ENCODE results near the gene APMAP.
"Not testable (repeated sequence)": the region's sequence is repeated elsewhere in the genome, so short reads cannot be mapped to it uniquely, and the experiment has no call there.

The APMAP gene

GRCh38 chr20:24948939-24949679, 43.4 kb downstream of the APMAP start, which contains the start of gene CST7:
Gene CST7 (plus strand): TSS chr20:24949269. CDS start chr20:24949506, 237 bp downstream.
- H3K9ac ChIP-seq (ENCODE audit: low read length): no peak within 1 kb of the TSS
- H3K4me1 ChIP-seq (ENCODE audit: low read length): no peaks in the 10 kb centered on the region
- H3K27me3 ChIP-seq (replicated peaks; ENCODE audit: insufficient read depth, low read length): no peaks in the 10 kb centered on the region
- no peak for DNase-seq
- no peak within 1 kb of the TSS for H3K4me2 ChIP-seq (ENCODE audit: low read depth, low read length)
- no peak within 1 kb of the TSS for H2AFZ ChIP-seq (ENCODE audit: low read length)
- H3F3A ChIP-seq (ENCODE audit: insufficient read depth, low read length): no peaks in the 10 kb centered on the region
- no peaks in the 10 kb centered on the region for H3K9me2 ChIP-seq (replicated peaks; ENCODE audit: insufficient read depth, low read length)
- no peak within 1 kb of the TSS for H3K4me3 ChIP-seq (ENCODE audit: low read length)
- no peaks in the 10 kb centered on the region for H3K36me3 ChIP-seq (replicated peaks; ENCODE audit: insufficient read depth, low read length)
- no peak within 1 kb of the TSS for H3K27ac ChIP-seq (ENCODE audit: low read length)
- no peaks in the 10 kb centered on the region for H3K79me2 ChIP-seq (ENCODE audit: low read length)
- TF ChIP-seq EZH2 (optimal IDR thresholded peaks at IDR 0.05; ENCODE audit: low read depth, low read length) (no peak), EZH2phosphoT487 (IDR thresholded peaks at IDR 0.05; ENCODE audit: low read length) (no peak)
- TF ChIP-seq, protein P1, sequence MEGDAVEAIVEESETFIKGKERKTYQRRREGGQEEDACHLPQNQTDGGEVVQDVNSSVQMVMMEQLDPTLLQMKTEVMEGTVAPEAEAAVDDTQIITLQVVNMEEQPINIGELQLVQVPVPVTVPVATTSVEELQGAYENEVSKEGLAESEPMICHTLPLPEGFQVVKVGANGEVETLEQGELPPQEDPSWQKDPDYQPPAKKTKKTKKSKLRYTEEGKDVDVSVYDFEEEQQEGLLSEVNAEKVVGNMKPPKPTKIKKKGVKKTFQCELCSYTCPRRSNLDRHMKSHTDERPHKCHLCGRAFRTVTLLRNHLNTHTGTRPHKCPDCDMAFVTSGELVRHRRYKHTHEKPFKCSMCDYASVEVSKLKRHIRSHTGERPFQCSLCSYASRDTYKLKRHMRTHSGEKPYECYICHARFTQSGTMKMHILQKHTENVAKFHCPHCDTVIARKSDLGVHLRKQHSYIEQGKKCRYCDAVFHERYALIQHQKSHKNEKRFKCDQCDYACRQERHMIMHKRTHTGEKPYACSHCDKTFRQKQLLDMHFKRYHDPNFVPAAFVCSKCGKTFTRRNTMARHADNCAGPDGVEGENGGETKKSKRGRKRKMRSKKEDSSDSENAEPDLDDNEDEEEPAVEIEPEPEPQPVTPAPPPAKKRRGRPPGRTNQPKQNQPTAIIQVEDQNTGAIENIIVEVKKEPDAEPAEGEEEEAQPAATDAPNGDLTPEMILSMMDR (IDR thresholded peaks at IDR 0.05; ENCODE audit: low read length): no peak
- H3K9me3 ChIP-seq (replicated peaks; ENCODE audit: insufficient read depth, low read length): no peaks in the 10 kb centered on the region
- H4K20me1 ChIP-seq (ENCODE audit: insufficient read depth, low read length): no peaks in the 10 kb centered on the region

GRCh38 chr20:24948396-24948938, 44.1 kb downstream of the APMAP start:
- not testable (repeated sequence) for H2AFZ ChIP-seq (ENCODE audit: low read length); DNase-seq

GRCh38 chr20:24946376-24946775, 46.2 kb downstream of the APMAP start:
- not testable (repeated sequence) for H3K4me2 ChIP-seq (ENCODE audit: low read depth, low read length); H3K4me1 ChIP-seq (ENCODE audit: low read length); H3K79me2 ChIP-seq (ENCODE audit: low read length); H3K4me3 ChIP-seq (ENCODE audit: low read length); H3K9me2 ChIP-seq (replicated peaks; ENCODE audit: insufficient read depth, low read length); H3K9ac ChIP-seq (ENCODE audit: low read length); H3K27ac ChIP-seq (ENCODE audit: low read length); H4K20me1 ChIP-seq (ENCODE audit: insufficient read depth, low read length); DNase-seq; H3K9me3 ChIP-seq (replicated peaks; ENCODE audit: insufficient read depth, low read length); H3K27me3 ChIP-seq (replicated peaks; ENCODE audit: insufficient read depth, low read length); H3K36me3 ChIP-seq (replicated peaks; ENCODE audit: insufficient read depth, low read length); H3F3A ChIP-seq (ENCODE audit: insufficient read depth, low read length); H2AFZ ChIP-seq (ENCODE audit: low read length)

More at GRCh38 chr20:24948396-24948938, 44.1 kb downstream of the APMAP start:
- not testable (repeated sequence) for H3K4me2 ChIP-seq (ENCODE audit: low read depth, low read length); H3K27me3 ChIP-seq (replicated peaks; ENCODE audit: insufficient read depth, low read length); H3K9ac ChIP-seq (ENCODE audit: low read length); H3K9me2 ChIP-seq (replicated peaks; ENCODE audit: insufficient read depth, low read length); H4K20me1 ChIP-seq (ENCODE audit: insufficient read depth, low read length); H3F3A ChIP-seq (ENCODE audit: insufficient read depth, low read length); H3K9me3 ChIP-seq (replicated peaks; ENCODE audit: insufficient read depth, low read length); H3K36me3 ChIP-seq (replicated peaks; ENCODE audit: insufficient read depth, low read length); H3K79me2 ChIP-seq (ENCODE audit: low read length); H3K4me3 ChIP-seq (ENCODE audit: low read length); H3K27ac ChIP-seq (ENCODE audit: low read length); H3K4me1 ChIP-seq (ENCODE audit: low read length)

- no peak for DNase-seq
- H3K9me2 ChIP-seq (replicated peaks; ENCODE audit: insufficient read depth, low read length): no peaks in the 10 kb centered on the region
- no peaks in the 10 kb centered on the region for H4K20me1 ChIP-seq (ENCODE audit: insufficient read depth, low read length)
- no peak overlapping the region for H3K4me3 ChIP-seq (ENCODE audit: low read length)
- no peaks in the 10 kb centered on the region for H3K27me3 ChIP-seq (replicated peaks; ENCODE audit: insufficient read depth, low read length)
- H3K36me3 ChIP-seq (replicated peaks; ENCODE audit: insufficient read depth, low read length): no peaks in the 10 kb centered on the region
- TF ChIP-seq EZH2 (optimal IDR thresholded peaks at IDR 0.05; ENCODE audit: low read depth, low read length): no peak
- TF ChIP-seq EZH2phosphoT487 (IDR thresholded peaks at IDR 0.05; ENCODE audit: low read length): no peak
- TF ChIP-seq, protein P1 (IDR thresholded peaks at IDR 0.05; ENCODE audit: low read length): no peak
- no peaks in the 10 kb centered on the region for H3K9me3 ChIP-seq (replicated peaks; ENCODE audit: insufficient read depth, low read length)
- H3K9ac ChIP-seq (ENCODE audit: low read length): no peak overlapping the region
- H3K4me1 ChIP-seq (ENCODE audit: low read length): no peaks in the 10 kb centered on the region
- no peak overlapping the region for H2AFZ ChIP-seq (ENCODE audit: low read length)
- H3F3A ChIP-seq (ENCODE audit: insufficient read depth, low read length): no peaks in the 10 kb centered on the region
- H3K27ac ChIP-seq (ENCODE audit: low read length): no peak overlapping the region
- H3K79me2 ChIP-seq (ENCODE audit: low read length): no peaks in the 10 kb centered on the region
- H3K4me2 ChIP-seq (ENCODE audit: low read depth, low read length): no peak overlapping the region
Measured at GRCh38 chr20:24943731-24944130, 48.8 kb downstream of the APMAP start.
